ENCODE results near the gene ANAPC15.

GRCh38 chr11:72112143-72112977 lies at the start of gene ANAPC15:
- TF ChIP-seq CTCF (conservative IDR thresholded peaks at IDR 0.05; ENCODE audit: low read depth, low read length) (no peak), RFX5 (IDR thresholded peaks at IDR 0.05; ENCODE audit: low read depth, low read length) (no peak), SMC3 (IDR thresholded peaks at IDR 0.05; ENCODE audit: low read depth, low read length) (no peak), POLR2A (IDR thresholded peaks at IDR 0.05; ENCODE audit: low read depth, low read length) (peak; percentile 83), ELK1 (IDR thresholded peaks at IDR 0.05; ENCODE audit: borderline replicate concordance, low read depth, low read length) (no peak), MXI1 (IDR thresholded peaks at IDR 0.05; ENCODE audit: borderline replicate concordance, low read depth, low read length) (peak; percentile 74), BHLHE40 (IDR thresholded peaks at IDR 0.05; ENCODE audit: low read depth, low read length) (no peak), MAFK (IDR thresholded peaks at IDR 0.05; ENCODE audit: low read depth, low read length) (no peak), USF2 (IDR thresholded peaks at IDR 0.05; ENCODE audit: low read depth, low read length) (0 out of 2 replicates have a peak, but pooled peaks have one; percentile 13)
